Skeletal muscle tissue (tissue), 4 donors: ENCODE results near the gene RBM10. TPM values are rescaled to one million over a fixed set of nuclear protein-coding genes. Genes with fewer than 3 reads are reported as not detected.

Experiments used
- H3K27ac ChIP-seq: one replicate; pipeline ENCODE4 v1.7.0; 2013; ENCODE audit warnings: mild to moderate bottlenecking, low read depth, low read length, inconsistent platforms
- H3K27me3 ChIP-seq, 3 donors: one replicate each; pipeline ENCODE4 v1.7.0; 2013; ENCODE audit warnings: low read length in 3 of 3; ENCODE audit not compliant: control insufficient read depth in 3 of 3, insufficient read depth in 3 of 3
- H3K36me3 ChIP-seq, 3 donors: one replicate each; pipeline ENCODE4 v1.7.0; 2013; ENCODE audit warnings: low read length in 3 of 3; ENCODE audit not compliant: control insufficient read depth in 3 of 3, insufficient read depth in 3 of 3
- H3K4me1 ChIP-seq, 3 donors: one replicate each; pipeline ENCODE4 v1.7.0; 2013; ENCODE audit warnings: low read length in 3 of 3, mild to moderate bottlenecking in 3 of 3; ENCODE audit not compliant: control insufficient read depth in 3 of 3, insufficient read depth in 3 of 3
- H3K4me3 ChIP-seq, 3 donors: one replicate each; pipeline ENCODE4 v1.7.0; 2013; ENCODE audit warnings: low read length in 3 of 3
- H3K9ac ChIP-seq, 3 donors: one replicate each; pipeline ENCODE4 v1.7.0; 2013; ENCODE audit warnings: low read length in 3 of 3, mild to moderate bottlenecking in 3 of 3, moderate library complexity in 2 of 3, low read depth in 1 of 3
- H3K9me3 ChIP-seq, 3 donors: one replicate each; pipeline ENCODE4 v1.7.0; 2013; ENCODE audit warnings: low read length in 3 of 3; ENCODE audit not compliant: control insufficient read depth in 3 of 3
- total RNA-seq: library from RNA; depleted of rRNA; stranded (reverse); fragments of >200 nt; gene quantifications from one replicate; pipeline ENCODE4 v1.2.3, GENCODE V29; 2014
- donor health status: Osteomylitis.

RBM10 gene
- total RNA-seq, 1 donor from 2014 or later: 30.8 TPM

DNA sequence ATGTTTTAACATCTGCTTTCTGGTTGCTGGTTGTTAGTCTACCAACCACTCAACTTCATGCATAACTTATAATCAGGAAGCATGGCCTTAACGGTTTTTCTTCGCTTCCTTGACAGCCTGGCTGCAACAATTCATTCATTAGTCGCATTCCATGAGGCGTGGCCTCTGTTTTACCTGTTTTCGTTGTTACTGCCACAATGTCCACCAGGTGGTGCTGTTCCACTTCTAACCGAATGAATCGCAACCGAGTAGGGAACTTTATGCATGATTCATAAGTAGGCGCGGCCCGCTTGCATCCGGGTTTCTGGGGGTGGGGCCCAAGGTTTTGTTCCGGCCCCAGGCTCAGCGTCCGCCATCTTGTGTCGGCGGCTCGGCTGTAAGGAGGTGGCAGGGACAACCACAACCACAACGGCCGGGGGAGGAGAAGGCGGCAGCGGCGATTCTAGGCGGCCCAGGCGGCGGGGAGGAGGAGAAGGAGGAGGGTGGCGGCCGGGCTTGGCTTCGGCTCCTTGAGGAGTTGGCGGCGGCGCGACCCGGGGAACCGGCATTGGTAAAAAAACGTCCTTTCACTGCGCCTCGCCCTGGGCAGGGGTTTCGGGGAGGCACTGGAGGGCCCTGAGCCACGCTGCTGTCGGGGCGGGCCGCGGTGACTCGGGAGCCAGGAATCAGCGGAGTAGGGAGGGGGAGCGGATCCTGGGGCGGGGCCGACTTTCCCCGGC is 48.6 kb downstream of the RBM10 start, which contains the start of gene UBA1:
TSS of gene UBA1 (plus strand) at position 355 of the 719 bp plus-strand sequence. CDS start 4,974 bp downstream, outside the sequence.
- peak within 1 kb of the TSS; percentile 89 to 99 (median 96) for H3K9ac ChIP-seq
- H3K9me3 ChIP-seq: no peaks in the 10 kb centered on the region
- peaks cover 0 to 5% (median 0%) of the 10 kb centered on the region in 3 donors for H3K27me3 ChIP-seq

DNA sequence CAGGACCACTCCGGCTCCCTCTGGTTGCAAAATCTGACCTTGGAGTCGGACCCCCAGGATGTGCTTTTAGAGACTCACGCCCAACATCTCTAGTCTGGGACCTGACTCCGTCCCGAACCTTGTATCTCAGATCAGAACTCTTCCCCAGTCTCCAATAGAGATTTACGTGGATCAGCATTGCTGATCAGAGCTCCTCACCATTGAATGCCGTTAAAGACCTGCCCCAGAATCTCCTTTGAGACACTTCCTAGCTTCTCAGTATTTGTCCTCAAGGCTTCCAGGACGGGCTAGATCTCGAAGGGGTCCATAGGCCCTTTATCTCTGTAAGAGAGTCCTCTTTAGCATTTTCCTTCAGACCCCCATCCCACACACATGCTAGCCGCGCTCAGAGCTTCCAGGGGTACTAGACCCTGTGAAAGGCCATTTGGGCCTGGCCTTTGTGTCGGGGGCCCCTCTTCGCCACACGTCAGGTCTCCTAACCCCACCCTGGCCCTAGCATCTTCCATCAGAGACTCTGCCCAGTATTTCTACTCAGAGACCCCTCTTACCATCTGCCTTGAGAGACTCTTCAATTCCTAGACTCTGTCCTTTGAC is 49.3 kb downstream of the RBM10 start:
- Histone ChIP-seq H3K4me3 (peak overlapping the region; percentile 76 to 91 (median 76)), H3K9ac (peak overlapping the region; percentile 89 to 99 (median 96)), H3K27ac (peak overlapping the region; percentile 99), H3K27me3 (peaks cover 0 to 5% (median 0%) of the 10 kb centered on the region in 3 donors), H3K9me3 (no peaks in the 10 kb centered on the region), H3K36me3 (peaks cover 10 to 18% (median 11%) of the 10 kb centered on the region in 3 donors), H3K4me1 (peaks cover 49 to 64% (median 55%) of the 10 kb centered on the region in 3 donors)

More for the DNA sequence above, 48.6 kb downstream of the RBM10 start, which contains the start of gene UBA1:
- Histone ChIP-seq H3K27ac (peak within 1 kb of the TSS; percentile 99), H3K36me3 (peaks cover 4 to 12% (median 5%) of the 10 kb centered on the region in 3 donors), H3K4me3 (peak within 1 kb of the TSS; percentile 76 to 91 (median 76)), H3K4me1 (peaks cover 43 to 59% (median 52%) of the 10 kb centered on the region in 3 donors)

DNA sequence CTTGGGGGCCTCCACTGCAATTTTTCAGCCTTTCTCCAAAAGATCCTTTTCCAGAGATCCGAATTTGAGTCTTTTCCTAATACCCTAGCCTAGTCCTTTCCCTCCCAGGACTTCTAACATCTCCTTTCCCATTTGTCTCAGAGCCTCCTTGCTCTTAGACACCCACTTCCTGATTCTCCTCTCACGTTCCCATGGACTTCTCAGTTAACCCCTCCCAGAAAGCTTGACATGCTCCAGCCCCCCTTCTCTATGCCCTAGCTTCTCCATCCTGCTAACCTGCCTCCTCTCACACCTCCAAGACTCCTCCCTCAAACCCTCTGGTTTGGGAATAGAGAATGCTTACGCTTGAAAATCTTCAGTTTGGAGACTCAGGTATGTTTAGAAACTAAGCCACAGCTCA is 51.1 kb downstream of the RBM10 start:
- Histone ChIP-seq H3K9ac (peak overlapping the region in 2 of 3 donors; percentile 5 to 42), H3K27me3 (no peaks in the 10 kb centered on the region), H3K36me3 (peaks cover 20 to 35% (median 20%) of the 10 kb centered on the region in 3 donors), H3K9me3 (no peaks in the 10 kb centered on the region), H3K4me3 (no peak overlapping the region), H3K4me1 (peaks cover 59 to 70% (median 59%) of the 10 kb centered on the region in 3 donors), H3K27ac (no peak overlapping the region)

DNA sequence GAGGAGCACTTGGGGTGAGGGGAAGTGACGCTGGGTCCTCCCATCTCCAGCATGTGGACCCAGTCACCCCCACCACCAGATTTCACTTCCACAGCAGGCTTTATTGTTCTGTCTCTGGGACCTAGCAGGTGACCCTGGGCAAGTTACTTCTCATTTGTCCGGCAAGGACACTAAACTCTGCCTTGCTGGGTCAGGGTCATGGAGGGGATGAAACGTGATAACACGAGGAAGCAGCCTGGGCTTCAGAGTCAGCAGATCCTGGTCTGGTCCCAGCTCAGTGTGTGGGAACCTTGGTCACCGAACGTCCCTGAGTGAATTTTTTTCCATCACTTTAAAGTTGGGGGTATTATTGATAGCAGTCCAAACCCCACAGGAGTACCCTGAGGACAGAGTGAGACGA is 52.5 kb downstream of the RBM10 start:
- Histone ChIP-seq H3K9ac (peak overlapping the region in 2 of 3 donors; percentile 42 to 57), H3K27me3 (no peaks in the 10 kb centered on the region), H3K4me1 (peaks cover 50 to 67% (median 57%) of the 10 kb centered on the region in 3 donors), H3K27ac (peak overlapping the region; percentile 45), H3K36me3 (peaks cover 33 to 49% (median 34%) of the 10 kb centered on the region in 3 donors), H3K9me3 (no peaks in the 10 kb centered on the region), H3K4me3 (peak overlapping the region in 1 of 3 donors; percentile 42)

DNA sequence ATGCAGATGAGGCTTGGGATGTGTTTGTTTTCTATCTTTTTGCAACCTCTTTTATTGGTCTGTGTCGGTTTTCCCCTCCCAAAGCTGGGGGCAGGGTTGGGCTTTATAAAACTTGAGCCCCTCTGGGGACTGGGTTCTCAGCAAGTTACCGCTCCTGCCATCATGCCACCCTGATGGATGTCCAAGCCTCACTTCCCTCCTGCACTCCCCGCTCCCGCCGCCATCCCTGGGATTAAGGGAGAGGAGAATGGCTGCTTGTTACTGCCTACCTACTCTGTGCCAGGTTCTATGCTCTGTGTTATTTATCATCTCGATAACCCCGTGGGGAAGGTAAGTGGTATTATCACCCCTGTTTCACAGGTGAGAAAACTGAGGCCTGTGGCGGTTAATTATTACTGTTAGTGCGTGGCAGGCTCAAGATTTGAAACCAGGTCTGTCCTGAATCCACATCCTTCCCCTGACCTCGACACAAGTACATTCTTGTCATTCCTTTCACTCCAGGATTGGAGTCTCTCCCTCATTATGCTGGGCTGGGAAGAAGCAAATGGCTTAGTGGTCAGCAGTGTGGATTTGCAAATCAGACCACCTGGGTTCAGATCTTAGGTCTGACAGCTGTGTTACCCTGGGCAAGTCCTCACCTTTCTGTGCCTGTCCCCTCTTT is 53.1 kb downstream of the RBM10 start:
- H3K27ac ChIP-seq: peak overlapping the region; percentile 45
- H3K36me3 ChIP-seq: peaks cover 40 to 55% (median 40%) of the 10 kb centered on the region in 3 donors
- H3K27me3 ChIP-seq: no peaks in the 10 kb centered on the region
- H3K4me3 ChIP-seq: peak overlapping the region in 2 of 3 donors; percentile 22 to 27
- H3K9ac ChIP-seq: peak overlapping the region; percentile 42 to 57 (median 43)
- H3K9me3 ChIP-seq: no peaks in the 10 kb centered on the region
- H3K4me1 ChIP-seq: peaks cover 50 to 63% (median 57%) of the 10 kb centered on the region in 3 donors

DNA sequence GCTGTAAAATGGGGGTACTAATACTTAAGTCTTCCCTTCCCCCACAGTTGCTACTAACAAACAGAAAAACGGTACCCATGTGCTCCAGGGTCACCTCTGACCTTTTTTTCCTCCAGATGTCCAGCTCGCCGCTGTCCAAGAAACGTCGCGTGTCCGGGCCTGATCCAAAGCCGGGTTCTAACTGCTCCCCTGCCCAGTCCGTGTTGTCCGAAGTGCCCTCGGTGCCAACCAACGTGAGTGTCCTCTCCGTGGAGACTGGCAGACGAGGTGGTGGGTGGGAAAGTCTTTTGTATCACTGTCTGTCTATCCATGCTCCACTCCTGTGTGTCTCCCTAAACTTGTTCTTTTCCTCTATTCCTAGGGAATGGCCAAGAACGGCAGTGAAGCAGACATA is 53.7 kb downstream of the RBM10 start:
- Histone ChIP-seq H3K27me3 (no peaks in the 10 kb centered on the region), H3K4me1 (peaks cover 50 to 60% (median 57%) of the 10 kb centered on the region in 3 donors), H3K9me3 (no peaks in the 10 kb centered on the region), H3K9ac (peak overlapping the region; percentile 42 to 57 (median 43)), H3K4me3 (peak overlapping the region in 2 of 3 donors; percentile 22 to 27), H3K27ac (peak overlapping the region; percentile 45), H3K36me3 (peaks cover 42 to 60% (median 44%) of the 10 kb centered on the region in 3 donors)

DNA sequence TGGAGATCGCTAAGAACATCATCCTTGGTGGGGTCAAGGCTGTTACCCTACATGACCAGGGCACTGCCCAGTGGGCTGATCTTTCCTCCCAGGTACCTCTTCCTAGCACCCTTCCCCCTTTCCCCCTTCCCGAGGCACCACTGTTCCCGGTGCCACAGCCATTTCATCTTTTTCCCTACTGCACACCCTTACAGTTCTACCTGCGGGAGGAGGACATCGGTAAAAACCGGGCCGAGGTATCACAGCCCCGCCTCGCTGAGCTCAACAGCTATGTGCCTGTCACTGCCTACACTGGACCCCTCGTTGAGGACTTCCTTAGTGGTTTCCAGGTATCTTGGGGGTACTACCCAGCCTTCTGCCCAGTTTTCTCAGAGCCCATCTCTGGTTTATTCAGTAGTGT is 54.3 kb downstream of the RBM10 start:
- peaks cover 42 to 65% (median 47%) of the 10 kb centered on the region in 3 donors for H3K36me3 ChIP-seq
- peak overlapping the region; percentile 45 for H3K27ac ChIP-seq
- H3K4me1 ChIP-seq: peaks cover 50 to 59% (median 57%) of the 10 kb centered on the region in 3 donors
- no peak overlapping the region for H3K4me3 ChIP-seq
- peak overlapping the region in 1 of 3 donors; percentile 42 for H3K9ac ChIP-seq
- H3K9me3 ChIP-seq: no peaks in the 10 kb centered on the region
- no peaks in the 10 kb centered on the region for H3K27me3 ChIP-seq

DNA sequence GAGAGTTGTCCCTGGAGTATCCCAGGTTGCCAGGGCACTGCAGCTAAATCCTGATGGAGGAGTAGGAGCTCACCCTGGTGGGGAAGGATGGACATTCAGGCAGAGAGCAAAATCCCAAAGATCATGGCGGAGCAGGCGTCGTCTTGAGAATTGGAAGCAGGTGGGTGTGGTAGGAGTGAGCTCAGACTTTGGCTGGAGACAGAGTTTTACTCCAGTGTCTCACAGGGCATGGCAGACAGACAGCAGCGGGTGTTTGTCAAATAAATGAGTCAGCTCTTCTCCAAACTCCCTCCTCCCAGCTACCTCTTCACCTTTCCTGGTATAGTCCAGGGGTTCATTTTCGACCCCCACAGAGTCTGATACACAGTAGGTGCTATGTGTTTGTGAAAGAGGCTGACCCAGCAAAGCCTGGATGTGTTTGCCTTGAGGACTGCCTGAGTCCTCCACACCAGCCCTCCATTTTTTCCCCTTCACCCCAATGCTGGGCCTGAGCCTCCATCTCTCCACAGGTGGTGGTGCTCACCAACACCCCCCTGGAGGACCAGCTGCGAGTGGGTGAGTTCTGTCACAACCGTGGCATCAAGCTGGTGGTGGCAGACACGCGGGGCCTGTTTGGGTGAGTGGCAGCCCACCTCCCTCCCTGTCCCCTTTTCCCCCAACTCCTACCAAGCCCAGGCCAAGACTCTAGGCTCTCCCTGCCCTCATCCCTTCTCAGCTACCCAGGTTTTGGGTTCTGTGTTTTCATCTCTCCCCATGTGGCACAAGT is 55.5 kb downstream of the RBM10 start:
- Histone ChIP-seq H3K36me3 (peaks cover 49 to 78% (median 57%) of the 10 kb centered on the region in 3 donors), H3K9me3 (no peaks in the 10 kb centered on the region), H3K27ac (peak overlapping the region; percentile 46), H3K9ac (peak overlapping the region in 2 of 3 donors; percentile 57), H3K27me3 (no peaks in the 10 kb centered on the region), H3K4me3 (no peak overlapping the region), H3K4me1 (peaks cover 40 to 50% (median 48%) of the 10 kb centered on the region in 3 donors)

DNA sequence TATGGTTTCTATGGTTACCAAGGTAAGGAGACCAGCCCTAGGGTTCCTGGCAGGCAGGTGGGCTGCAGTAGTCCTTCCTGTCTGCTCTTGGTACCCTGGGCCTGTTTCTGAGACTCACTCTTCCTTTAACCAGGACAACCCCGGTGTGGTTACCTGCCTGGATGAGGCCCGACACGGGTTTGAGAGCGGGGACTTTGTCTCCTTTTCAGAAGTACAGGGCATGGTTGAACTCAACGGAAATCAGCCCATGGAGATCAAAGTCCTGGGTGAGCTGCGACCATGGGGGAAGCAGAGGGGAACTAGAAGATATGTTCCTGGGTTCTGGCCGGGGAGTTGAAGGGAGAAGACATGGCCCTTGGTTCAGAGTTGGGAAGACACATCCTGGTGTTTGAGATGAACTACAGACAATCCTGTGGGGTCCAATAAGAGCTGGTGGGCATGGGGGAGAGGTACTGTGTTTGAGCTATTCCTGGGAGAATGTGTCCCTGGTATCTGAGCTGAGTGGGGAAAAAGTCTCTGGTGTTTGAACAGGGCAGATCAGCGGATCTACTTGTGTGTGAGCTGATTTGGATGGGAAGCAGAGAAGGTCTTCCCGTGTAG is 56.4 kb downstream of the RBM10 start:
- Histone ChIP-seq H3K4me3 (no peak overlapping the region), H3K9me3 (no peaks in the 10 kb centered on the region), H3K27ac (peak overlapping the region; percentile 46), H3K27me3 (no peaks in the 10 kb centered on the region), H3K9ac (no peak overlapping the region), H3K4me1 (peaks cover 31 to 41% (median 40%) of the 10 kb centered on the region in 3 donors), H3K36me3 (peaks cover 56 to 86% (median 64%) of the 10 kb centered on the region in 3 donors)
